Stimulated activated CD8-positive, alpha-beta memory T cell treated with anti-CD3 and anti-CD28 coated beads, Interleukin-15, amount 100 ng/mL, for 48 hours (primary cell): ENCODE data around the gene REXO4.
A peak's percentile ranks its signal among the peaks of the same experiment; 100 is the strongest.
"Not testable (repeated sequence)": the region's sequence is repeated elsewhere in the genome, so short reads cannot be mapped to it uniquely, and the experiment has no call there.

Source experiments
- DNase-seq, 2 donors: peaks; one replicate each; pipeline ENCODE4 v3.0.0-alpha.2; 2020; ENCODE audit warnings: low read depth in 2 of 2

Gene REXO4

DNA sequence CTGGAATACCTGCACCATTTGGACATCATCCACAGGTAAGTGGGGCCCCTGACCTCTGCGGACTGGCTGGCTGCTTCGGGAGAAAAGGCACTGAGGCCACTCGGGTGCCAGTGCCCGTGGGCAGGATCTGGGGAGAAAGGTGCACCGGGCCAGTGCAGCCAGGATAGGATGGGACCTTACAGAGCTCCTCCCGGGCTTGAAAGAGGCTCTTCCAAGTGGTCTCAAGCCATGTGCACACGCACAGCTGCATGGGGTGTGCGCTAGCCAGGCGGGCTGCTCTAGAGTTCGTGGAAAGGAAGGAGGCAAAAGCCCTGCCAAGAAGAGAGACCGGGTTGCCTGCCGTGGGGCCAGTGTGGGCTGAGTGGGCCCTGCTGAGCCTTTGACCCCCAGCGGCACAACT is 28.2 kb downstream of the REXO4 start:
- DNase-seq = no peak

DNA sequence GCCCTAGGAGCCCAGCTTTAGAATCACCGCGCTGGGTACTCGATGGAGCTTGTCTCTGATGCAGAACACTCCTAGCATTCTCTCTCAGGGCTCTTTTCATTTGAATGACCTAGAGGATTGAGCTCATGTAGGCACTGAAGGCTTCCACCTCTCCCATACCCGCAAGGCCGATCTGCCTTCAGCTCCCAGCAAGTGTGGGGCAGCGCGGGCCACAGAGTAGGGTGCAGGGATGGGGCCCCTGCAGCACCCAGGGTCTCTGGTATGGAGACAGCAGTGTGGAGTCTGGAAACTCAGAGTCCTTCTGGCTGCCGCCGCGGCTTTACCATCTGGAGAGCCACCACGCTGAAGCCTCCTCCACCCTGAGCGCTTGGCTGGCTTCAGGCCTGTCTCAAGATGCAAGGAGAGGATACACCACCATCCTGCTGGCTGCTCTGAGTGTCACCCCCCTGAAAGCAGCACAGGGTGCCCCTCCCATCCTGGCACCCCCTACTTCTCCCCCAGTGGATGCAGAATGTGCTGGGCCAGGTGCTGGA is 28.7 kb downstream of the REXO4 start:
- DNase-seq = no peak

DNA sequence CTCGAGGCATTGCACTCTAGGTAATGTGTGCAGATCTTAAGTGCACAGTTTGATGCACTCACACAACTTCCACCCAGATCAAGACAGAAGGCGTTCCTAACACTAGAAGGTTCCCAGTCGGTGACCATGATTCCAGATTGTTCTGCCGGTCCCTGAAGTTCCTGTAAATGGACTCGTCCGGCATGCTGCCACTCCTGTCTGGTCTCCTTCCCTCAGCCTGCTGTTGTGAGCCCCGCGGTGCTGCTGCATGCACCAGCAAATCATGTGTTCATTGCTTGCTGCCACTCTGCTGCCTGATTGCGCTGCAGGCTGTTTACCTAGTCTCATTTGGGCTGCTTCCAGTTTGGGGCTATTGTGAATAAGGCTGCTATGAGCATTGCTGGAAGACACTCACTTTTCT is 30.1 kb downstream of the REXO4 start:
- no peak for DNase-seq

DNA sequence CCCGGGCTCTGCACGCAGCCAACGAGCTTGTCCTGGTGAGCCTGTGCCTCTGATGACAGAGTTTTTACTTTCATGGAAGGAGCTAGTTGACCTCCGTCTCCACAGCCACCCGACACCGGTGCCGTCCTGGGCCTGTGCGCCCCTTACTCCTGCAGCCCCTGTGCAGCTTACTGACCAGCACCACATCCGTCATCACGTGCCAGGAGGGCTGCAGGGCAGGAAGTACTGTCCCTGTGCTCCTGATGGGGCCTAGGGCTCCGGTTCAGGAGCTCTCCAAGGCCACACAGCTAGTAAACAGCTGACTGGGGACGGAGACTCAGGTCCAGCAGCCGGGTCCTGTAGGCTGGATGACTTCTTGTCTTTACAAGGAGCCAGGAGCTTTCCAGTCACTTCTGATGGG is 31.5 kb downstream of the REXO4 start:
- DNase-seq = no peak

DNA sequence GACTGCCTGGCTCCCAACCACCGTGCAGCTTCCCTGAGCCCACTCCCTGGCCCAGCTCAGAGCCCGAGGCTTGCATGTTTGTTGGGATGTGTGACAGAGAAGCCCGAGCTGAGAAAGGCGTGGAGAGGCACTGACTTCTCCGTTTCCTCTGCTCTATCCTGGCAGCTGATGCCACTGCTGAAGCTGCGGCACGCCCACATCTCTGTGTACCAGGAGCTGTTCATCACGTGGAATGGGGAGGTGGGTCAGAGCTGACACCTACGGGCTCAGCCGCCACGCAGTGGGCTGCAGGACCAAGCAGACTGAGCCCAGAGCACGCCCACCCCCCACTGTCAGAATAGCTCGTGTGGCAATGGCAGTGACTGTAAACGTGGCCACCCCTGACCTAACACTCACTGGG is 32.4 kb downstream of the REXO4 start:
- DNase-seq = no peak

DNA sequence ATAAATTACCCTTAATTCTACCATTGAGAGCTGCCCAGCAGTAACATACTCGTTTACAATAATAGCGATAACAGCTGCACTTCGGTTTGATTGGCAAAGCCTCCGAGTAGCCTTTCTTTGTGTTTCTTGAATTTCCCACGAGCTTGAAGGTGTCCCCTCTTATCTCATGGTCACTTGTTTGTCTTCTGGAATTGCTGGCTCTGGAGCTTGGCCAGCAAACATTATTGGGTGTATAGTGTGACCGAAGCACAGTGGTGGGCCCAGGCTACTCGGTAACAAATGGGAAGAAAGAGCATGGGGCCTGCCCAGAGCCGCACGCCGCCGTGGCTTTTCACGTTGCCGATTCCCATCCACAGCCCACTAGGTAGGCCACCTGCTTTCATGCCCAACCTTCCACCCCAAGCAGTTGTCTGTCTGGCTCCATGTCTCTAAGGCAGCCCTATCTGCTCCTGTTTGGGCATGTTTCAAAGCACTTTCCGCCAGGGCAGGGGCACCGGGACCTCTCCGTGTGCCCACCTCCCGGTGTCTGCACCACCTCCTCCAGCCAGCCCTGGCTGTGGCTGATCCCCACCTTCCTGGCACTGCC is 33.0 kb downstream of the REXO4 start:
- no peak for DNase-seq

DNA sequence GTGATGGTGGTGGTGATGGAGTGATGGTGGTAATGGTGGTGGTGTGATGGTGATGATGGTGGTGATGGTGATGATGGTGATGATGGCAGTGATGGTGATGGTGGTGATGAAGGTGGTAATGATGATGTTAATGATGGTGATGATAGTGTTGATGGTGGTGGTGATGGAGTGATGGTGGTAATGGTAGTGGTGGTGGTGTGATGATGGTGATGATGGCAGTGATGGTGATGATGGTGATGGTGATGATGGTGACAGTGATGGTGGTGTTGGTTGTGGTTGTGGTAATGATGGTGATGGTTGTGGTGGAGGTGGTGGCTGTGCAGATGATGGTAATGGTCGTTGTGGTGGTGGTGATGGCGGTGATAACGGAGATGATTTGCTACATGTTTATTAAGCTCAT is 34.4 kb downstream of the REXO4 start:
- DNase-seq = no peak

DNA sequence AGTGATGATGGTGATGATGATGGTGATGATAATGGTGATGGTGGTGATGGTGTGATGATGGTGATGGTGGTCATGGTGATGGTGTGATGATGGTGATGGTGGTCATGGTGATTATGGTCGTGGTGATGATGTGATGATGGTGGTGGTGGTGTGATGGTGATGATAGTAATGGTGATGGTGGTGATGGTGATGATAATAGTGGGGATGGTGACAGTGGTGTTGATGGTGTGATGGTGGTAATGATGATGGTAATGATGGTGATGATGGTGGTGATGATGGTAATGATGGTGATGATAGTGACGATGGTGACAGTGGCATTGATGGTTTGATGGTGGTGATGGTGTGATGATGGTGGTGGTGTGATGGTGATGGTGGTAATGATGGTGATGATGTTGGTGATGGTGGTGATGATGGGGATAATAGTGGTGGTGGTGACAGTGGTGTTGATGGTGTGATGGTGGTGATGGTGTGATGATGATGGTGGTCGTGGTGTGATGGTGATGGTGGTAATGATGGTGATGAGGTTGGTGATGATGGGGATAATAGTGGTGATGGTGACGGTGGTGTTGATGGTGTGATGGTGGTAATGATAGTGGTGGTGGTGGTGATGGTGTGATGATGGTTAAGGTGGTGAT is 35.2 kb downstream of the REXO4 start:
- no peak for DNase-seq

DNA sequence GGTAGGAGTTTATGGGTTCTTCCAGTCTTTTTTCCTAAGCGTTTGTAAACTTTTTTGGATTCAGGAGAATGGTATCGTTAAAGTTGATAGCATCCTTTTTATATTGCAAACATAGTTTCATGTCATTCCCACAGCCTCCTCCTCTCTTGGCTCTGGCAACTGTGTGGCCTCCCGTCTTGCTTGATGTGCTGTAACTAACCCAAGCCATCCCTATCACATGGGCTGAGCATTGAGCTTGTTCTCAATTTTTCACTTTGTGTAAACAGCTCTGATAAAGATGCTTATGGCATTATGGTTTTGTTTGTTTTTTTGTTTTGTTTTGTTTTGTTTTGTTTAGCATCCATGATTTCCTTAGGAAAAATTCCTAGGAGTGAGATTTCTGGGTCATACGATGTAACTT is 37.1 kb downstream of the REXO4 start:
- DNase-seq = no peak

DNA sequence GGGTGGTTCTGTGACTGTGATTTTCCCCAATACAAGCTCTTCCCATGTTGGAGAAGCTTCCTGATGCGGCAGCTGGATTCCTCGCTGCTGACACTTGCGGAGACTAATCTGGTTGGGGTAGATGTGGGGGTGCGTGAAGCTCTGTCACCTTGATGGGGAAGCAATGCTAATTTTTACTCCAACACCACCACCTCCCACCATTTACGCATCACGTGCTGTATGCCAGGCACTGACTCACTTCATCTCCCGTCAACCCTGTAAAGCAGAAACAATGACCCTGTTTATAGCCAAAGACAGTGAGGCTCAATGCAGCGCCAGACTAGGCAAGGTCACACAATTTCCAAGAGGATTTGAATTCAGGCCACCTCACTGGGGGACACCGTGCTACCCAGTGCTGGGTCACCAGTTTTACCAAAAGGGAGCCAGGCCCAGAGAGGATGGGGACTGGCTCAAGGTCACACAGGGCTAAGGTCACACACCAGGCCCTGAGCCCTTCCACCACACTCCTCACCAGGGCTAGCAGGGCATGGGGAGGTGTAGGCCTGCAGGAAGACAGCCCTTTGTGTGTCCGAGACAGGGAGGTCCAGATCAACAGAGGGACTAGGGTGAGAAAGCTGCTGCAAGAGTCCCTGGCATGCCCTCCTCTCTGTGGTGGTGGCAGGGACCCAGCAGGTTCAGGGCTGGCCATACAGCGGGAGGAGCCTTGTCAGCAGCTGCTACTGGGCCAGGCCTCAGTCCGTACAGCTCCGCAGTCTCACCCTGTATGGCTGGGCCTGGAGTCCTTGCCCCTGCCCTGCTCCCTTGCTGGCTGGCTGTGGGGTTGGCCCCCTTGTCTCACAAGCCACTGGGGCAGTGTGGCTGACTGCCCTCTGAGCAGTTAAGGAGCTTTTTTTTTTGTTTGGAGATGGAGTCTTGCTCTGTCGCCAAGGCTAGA is 38.4 kb downstream of the REXO4 start:
- no peak for DNase-seq

DNA sequence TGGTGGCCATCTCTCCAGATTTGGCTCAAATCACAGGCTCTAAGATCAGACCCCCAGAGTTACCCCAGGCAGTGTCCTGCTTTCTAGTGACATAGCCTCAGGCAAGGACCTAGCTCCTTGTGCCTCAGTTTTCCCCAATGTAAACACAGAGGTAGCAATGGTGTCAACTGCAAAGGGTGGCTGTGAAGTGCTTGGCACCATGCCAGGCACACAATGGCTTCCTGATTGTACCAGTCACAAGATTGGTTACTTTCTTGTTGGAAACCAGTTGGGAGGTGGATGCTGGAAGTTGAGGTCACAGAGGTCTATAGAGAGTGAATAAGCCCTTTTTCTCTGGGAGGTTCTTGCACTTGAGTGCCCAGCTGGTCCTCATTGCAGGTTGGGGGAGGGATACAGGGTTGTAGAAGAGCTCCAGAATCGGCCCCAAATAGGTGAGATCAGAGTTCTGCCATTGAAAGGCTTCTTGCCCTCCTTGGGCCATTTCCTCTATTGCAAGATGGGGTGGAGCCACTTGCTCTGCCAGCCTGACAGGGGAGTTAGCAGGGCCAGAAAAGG is 39.3 kb downstream of the REXO4 start:
- no peak for DNase-seq

DNA sequence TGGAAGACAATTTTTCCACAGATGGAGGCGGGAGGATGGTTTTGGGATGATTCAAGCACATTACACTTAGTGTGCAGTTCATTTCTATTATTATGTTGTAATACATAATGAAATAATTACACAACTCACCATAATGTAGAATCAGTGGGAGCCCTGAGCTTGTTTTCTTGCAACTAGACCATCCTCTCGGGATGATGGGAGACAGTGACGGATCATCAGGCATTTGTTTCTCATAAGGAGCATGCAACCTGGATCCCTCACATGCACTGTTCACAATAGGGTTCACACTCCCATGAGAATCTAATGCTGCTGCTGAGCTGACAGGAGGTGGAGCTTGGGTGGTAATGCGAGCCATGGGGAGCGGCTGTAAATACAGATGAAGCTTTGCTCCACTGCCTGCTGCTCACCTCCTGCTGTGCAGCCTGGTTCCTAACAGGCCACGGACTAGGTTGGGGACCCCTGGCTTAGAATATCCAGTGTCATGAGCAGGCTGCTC is 40.0 kb downstream of the REXO4 start:
- DNase-seq = no peak

DNA sequence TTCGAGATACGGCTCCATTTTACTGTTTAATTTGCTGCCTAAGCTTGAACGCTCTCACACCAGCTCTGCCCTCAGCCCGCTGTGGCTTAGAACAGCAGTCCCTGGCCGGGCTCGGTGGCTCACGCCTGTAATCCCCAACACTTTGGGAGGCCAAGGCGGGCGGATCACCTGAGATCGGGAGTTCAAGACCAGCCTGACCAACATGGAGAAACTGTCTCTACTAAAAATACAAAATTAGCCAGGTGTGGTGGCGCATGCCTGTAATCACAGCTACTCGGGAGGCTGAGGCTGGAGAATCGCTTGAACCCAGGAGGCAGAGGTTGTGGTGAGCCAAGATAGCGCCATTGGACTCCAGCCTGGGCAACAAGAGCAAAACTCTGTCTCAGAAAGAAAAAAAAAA is 40.5 kb downstream of the REXO4 start:
- not testable (repeated sequence) for DNase-seq

DNA sequence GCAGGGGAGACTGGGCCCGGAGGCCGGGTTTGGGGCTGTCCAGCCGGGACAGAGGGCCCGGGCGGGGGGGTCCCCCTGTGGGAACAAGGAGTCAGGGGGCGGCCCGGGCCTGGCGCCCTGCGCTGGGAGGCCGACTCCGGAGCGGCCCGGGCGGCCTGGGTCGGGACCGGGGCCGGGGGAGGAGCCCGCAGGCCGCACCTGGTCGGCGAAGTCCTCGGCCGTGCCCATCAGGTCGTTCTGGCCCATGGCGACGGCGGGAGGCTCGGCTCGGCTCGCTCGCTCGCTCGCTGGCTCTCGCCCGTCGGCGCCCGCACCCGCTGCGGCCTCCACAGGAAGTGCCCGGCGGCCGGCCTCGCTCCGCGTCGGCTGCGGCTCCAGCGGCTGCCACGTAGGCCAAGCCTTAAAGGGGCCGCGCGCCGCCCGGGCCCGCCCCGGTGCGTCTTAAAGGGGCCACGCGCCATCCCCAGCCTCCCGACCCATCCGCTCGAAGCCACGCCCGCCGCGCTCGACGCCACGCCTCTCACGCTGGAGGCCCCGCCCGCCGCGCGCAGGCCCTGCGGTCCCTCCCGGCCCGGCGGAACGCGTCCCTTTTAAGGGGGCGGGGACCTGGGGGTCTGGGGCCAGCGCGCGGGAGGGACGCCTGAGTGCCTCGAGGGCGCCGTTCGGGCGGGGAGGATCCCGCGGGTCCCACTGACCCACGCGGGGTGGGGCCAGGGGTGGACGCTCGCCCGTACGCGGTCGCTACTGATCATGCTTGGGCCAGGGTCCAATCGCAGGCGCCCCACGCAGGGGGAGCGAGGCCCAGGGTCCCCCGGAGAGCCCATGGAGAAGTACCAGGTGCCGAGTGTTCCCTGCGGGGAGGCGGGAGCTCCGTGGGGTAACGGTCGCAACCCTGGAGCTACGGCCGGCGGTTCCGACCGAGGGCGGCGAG is 41.8 kb downstream of the REXO4 start, which contains the start of the genes STKLD1 and SURF4:
Gene STKLD1, plus strand, starts transcription at position 643 of the 931 bp plus-strand sequence. Its CDS starts 108 bp downstream, at position 751.
Gene SURF4, minus strand, starts transcription at position 337 of the 931 bp plus-strand sequence. Its CDS starts 91 bp downstream, at position 246.
- DNase-seq = peak; percentile 94 to 96

DNA sequence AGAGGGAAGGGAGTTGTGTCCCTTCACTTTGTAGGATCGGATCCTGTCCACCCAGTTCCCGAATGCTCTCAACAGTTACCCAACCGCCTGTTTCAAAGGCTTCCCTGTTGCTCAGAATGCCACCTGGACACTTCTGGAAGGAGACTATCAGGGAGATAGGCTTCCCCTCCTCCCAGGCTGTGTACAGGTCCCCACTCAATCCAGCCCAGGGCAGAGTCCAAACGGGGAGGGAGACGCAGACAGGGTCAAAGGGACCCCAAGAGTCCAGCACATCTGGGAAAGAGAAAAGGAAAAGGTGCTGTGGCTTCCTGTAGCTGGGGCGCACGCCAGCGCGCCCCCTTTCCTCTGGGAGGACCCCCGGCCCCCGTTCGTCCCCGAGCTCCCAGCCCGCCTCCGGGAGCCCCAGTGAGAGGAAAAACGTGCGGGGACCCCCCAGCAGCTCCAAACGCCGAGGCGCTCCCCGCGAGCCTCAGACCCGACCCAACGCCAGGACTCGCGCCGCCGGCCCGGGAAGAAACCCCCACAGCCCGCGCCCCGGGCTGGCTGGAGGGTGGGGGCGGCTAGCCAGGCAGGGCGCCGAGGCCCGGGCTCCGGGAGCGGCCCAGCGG is 42.6 kb downstream of the REXO4 start:
- no peak for DNase-seq

DNA sequence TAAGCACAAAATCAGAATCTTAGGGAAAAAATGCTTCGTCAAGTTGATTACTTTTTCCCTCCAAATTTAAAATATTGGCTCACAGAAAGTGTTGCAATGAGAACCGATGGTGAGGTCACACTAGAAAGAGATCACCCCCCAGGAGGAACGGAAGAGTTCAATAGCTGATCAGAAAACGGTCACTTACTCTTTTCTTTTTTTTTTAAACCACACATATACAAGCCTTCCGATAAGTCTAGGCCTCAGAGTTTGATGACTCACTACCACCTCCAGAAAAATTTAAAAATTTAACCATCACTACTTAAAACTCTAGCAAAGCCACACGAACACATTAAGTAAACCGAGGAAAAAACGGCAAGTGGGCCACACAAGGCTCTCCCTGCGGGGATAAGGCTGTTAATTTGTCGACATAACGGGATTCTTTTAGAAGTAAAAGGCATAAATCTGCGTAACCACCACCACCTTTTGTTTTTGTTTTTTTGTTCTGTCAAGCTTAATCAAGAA is 43.1 kb downstream of the REXO4 start:
- DNase-seq = no peak

DNA sequence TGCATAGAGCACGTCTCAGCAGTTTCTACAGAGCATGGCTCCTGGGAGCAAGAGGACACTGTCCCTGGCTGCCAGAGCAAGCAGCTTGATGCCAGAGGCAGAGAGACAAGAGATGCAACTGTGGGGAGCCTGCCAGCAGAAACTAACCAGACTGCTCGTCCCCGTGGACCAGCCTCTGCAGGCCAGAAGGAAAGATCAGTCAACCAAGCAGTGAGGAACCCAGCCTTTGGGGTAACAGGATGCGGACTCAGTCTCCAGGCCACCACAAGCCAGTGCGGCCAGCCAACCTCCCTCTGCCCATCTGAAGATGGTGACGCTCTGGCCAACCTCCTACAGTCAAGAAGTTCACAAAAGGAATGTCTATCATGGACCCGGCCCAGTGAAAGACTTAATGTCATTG is 45.7 kb downstream of the REXO4 start:
- no peak for DNase-seq

DNA sequence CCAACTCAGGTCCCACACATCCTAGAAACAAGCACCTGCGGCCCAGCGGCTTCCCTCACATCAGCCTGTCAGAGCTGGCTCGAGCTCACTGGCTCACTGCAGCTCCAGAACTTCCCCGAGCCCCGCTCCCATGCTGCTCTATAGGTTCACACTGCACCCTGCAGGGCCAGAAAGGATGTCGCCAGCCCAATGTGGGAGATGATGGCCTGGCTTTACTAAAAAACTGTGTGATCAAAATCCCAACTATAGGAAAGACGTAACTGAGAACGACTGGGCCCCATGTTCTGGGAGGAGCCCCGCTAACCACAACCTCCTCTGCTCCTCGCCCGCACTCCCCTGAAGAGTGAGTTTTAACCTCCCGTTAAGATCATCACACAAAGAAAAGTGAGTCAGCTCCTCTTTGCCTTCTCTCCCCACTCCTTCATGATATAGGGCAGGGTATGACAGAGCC is 46.5 kb downstream of the REXO4 start:
- peak; percentile 69 to 76 for DNase-seq

DNA sequence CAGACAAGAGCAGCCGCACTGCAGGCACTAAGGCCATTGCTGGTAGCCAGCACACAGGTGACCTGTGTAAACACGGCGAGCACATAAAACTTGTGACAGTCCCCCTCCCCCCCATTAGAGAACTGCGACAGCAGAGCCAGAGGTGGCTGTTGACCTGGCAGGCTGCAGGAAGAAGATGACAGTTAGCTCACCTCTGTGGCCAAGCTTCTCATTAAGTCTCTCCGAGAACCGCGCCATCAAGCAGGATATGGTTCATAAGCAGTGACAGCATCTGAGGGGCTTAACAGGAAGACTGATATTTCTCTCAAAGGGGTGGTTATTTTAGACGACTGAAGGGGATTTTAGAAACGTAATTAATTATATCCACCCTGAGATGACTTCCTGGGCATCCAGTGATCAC is 47.1 kb downstream of the REXO4 start:
- no peak for DNase-seq

DNA sequence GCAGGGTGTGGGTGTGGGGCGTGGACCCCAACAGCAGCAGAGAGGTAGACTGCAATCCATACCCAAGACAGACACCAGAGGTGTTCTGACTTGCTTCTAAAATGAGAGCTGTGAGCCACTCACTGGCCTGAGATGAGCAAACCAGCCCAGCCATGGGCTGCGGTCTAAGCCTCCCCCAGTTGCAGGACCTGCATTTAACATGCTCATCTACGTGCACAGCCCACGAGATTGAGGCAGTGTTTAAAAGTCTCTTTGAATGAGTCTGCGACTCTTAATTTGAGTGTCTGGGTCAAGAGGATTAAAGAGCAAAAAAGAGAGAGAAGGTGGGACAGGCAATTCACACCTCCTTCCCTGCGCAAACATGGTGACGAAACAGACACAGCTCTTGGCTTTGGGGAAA is 47.9 kb downstream of the REXO4 start:
- no peak for DNase-seq
